Naive B cell (primary cell): Measurements from ENCODE around the gene POLN. TPM values are rescaled to one million over a fixed set of nuclear protein-coding genes. Genes with fewer than 3 reads are reported as not detected.
A peak's percentile ranks its signal among the peaks of the same experiment; 100 is the strongest.
"Not testable (repeated sequence)": the region's sequence is repeated elsewhere in the genome, so short reads cannot be mapped to it uniquely, and the experiment has no call there.

ENCODE experiments used
- ATAC-seq, 2 donors: fragments of 150-1000 bp; cut with Tn5 transposase; 2 replicates each; pipeline ENCODE4 v1.10.0; 2021; ENCODE audit warnings: low read depth in 2 of 2, mild to moderate bottlenecking in 2 of 2, moderate library complexity in 2 of 2
- DNase-seq: peaks from one replicate; pipeline ENCODE4 v3.0.0; 2022
- H3K27ac Mint-ChIP-seq, 6 donors: one replicate each; pipeline ENCODE4 v1.8.0; 2020 to 2022; ENCODE audit warnings: mild to moderate bottlenecking in 6 of 6, mixed read lengths in 6 of 6, moderate library complexity in 5 of 6, inconsistent platforms in 2 of 6
- H3K27me3 Mint-ChIP-seq, 3 donors: one replicate each; pipeline ENCODE4 v1.8.0; 2021 to 2022; ENCODE audit warnings: mixed read lengths in 3 of 3, mild to moderate bottlenecking in 1 of 3
- H3K36me3 Mint-ChIP-seq, 2 donors: one replicate each; pipeline ENCODE4 v1.8.0; 2020 to 2022; ENCODE audit warnings: mixed read lengths in 2 of 2, inconsistent platforms in 1 of 2, mild to moderate bottlenecking in 1 of 2
- H3K4me1 Mint-ChIP-seq, 3 donors: one replicate each; pipeline ENCODE4 v1.8.0; 2020 to 2022; ENCODE audit warnings: mixed read lengths in 3 of 3, inconsistent platforms in 1 of 3, mild to moderate bottlenecking in 1 of 3, moderate library complexity in 1 of 3
- H3K4me3 Mint-ChIP-seq, 8 donors: one replicate each; pipeline ENCODE4 v1.8.0; 2020 to 2022; ENCODE audit warnings: mild to moderate bottlenecking in 8 of 8, mixed read lengths in 8 of 8, moderate library complexity in 8 of 8, inconsistent platforms in 2 of 8
- H3K9me3 Mint-ChIP-seq, 7 donors: one replicate each; pipeline ENCODE4 v1.8.0; 2020 to 2022; ENCODE audit warnings: mixed read lengths in 7 of 7, mild to moderate bottlenecking in 5 of 7, inconsistent platforms in 2 of 7, moderate library complexity in 1 of 7
- polyA plus RNA-seq, 6 donors: library from polyadenylated mRNA; unstranded; fragments of 300-500 nt; fragmentation: Illumina TruSeq; gene quantifications; one replicate each; pipeline ENCODE4 v1.2.3, GENCODE V29; 2021; ENCODE audit warnings: low read depth in 6 of 6

Gene POLN
- polyA plus RNA-seq, 6 donors from 2014 or later = 0.62 to 0.79 (median 0.71) TPM; not detected in 2

- not testable (repeated sequence) for H3K36me3 Mint-ChIP-seq, DNase-seq, H3K4me1 Mint-ChIP-seq, H3K27ac Mint-ChIP-seq, H3K27me3 Mint-ChIP-seq, H3K4me3 Mint-ChIP-seq, H3K9me3 Mint-ChIP-seq, ATAC-seq
Observed at GRCh38 chr4:2221378-2221777, 20.5 kb downstream of the POLN start.

- DNase-seq (peak; percentile 70), ATAC-seq (peak; percentile 90 to 98)
- Mint-ChIP-seq H3K4me1 (peaks cover 5 to 6% (median 5%) of the 10 kb centered on the region in 3 donors), H3K27me3 (no peaks in the 10 kb centered on the region), H3K9me3 (no peaks in the 10 kb centered on the region), H3K36me3 (no peaks in the 10 kb centered on the region), H3K4me3 (no peak overlapping the region), H3K27ac (peak overlapping the region in 2 of 6 donors; percentile 6 to 25)
Observed at GRCh38 chr4:2220016-2220630, 21.8 kb downstream of the POLN start.

- H3K36me3 Mint-ChIP-seq = no peaks in the 10 kb centered on the region
- H3K9me3 Mint-ChIP-seq = no peaks in the 10 kb centered on the region
- H3K27me3 Mint-ChIP-seq = no peaks in the 10 kb centered on the region
- H3K4me3 Mint-ChIP-seq = no peak overlapping the region
- ATAC-seq (no peak), DNase-seq (no peak)
- no peak overlapping the region for H3K27ac Mint-ChIP-seq
- peaks cover 5 to 6% (median 5%) of the 10 kb centered on the region in 3 donors for H3K4me1 Mint-ChIP-seq
Observed at GRCh38 chr4:2219233-2219760, 22.6 kb downstream of the POLN start.

- H3K27me3 Mint-ChIP-seq = no peaks in the 10 kb centered on the region
- ATAC-seq (no peak), DNase-seq (no peak)
- H3K27ac Mint-ChIP-seq = peak overlapping the region in 1 of 6 donors; percentile 37
- peaks cover 5 to 6% (median 5%) of the 10 kb centered on the region in 3 donors for H3K4me1 Mint-ChIP-seq
- H3K9me3 Mint-ChIP-seq = no peaks in the 10 kb centered on the region
- H3K4me3 Mint-ChIP-seq = no peak overlapping the region
- H3K36me3 Mint-ChIP-seq = no peaks in the 10 kb centered on the region
Observed at GRCh38 chr4:2218436-2218835, 23.5 kb downstream of the POLN start.

- H3K4me3 Mint-ChIP-seq = peak overlapping the region in 1 of 8 donors; percentile 10
- no peaks in the 10 kb centered on the region for H3K9me3 Mint-ChIP-seq
- peaks cover 5 to 6% (median 5%) of the 10 kb centered on the region in 3 donors for H3K4me1 Mint-ChIP-seq
- H3K36me3 Mint-ChIP-seq = no peaks in the 10 kb centered on the region
- ATAC-seq = no peak
- DNase-seq = no peak
- H3K27ac Mint-ChIP-seq = no peak overlapping the region
- H3K27me3 Mint-ChIP-seq = peaks cover 0 to 2% (median 0%) of the 10 kb centered on the region in 3 donors
Observed at GRCh38 chr4:2217726-2218125, 24.2 kb downstream of the POLN start.

GRCh38 chr4:2212831-2213230 lies 29.1 kb downstream of the POLN start:
- Mint-ChIP-seq H3K9me3 (no peaks in the 10 kb centered on the region), H3K27me3 (peaks cover 0 to 6% (median 0%) of the 10 kb centered on the region in 3 donors), H3K4me3 (no peak overlapping the region), H3K27ac (peak overlapping the region in 1 of 6 donors; percentile 85), H3K4me1 (no peaks in the 10 kb centered on the region), H3K36me3 (no peaks in the 10 kb centered on the region)
- ATAC-seq (no peak), DNase-seq (no peak)

- not testable (repeated sequence) for H3K9me3 Mint-ChIP-seq, H3K27ac Mint-ChIP-seq, H3K4me3 Mint-ChIP-seq, H3K36me3 Mint-ChIP-seq, H3K4me1 Mint-ChIP-seq, H3K27me3 Mint-ChIP-seq, DNase-seq, ATAC-seq
Observed at GRCh38 chr4:2202789-2203188, 39.1 kb downstream of the POLN start.

- Mint-ChIP-seq H3K4me1 (no peaks in the 10 kb centered on the region), H3K27ac (no peak overlapping the region)
- no peak for DNase-seq
Observed at GRCh38 chr4:2194496-2194895, 47.4 kb downstream of the POLN start.

GRCh38 chr4:2193326-2193725 lies 48.6 kb downstream of the POLN start:
- H3K9me3 Mint-ChIP-seq = peaks cover 0 to 6% (median 3%) of the 10 kb centered on the region in 7 donors
- peaks cover 0 to 17% of the 10 kb centered on the region in 2 donors for H3K36me3 Mint-ChIP-seq
- ATAC-seq (no peak), DNase-seq (no peak)
- H3K27ac Mint-ChIP-seq = no peak overlapping the region
- H3K4me1 Mint-ChIP-seq = no peaks in the 10 kb centered on the region
- H3K4me3 Mint-ChIP-seq = no peak overlapping the region
- H3K27me3 Mint-ChIP-seq = no peaks in the 10 kb centered on the region

More at GRCh38 chr4:2194496-2194895, 47.4 kb downstream of the POLN start:
- H3K36me3 Mint-ChIP-seq = peaks cover 0 to 20% of the 10 kb centered on the region in 2 donors
- no peaks in the 10 kb centered on the region for H3K9me3 Mint-ChIP-seq
- H3K4me3 Mint-ChIP-seq = no peak overlapping the region
- no peaks in the 10 kb centered on the region for H3K27me3 Mint-ChIP-seq
- ATAC-seq = no peak

GRCh38 chr4:2186865-2187172 lies 55.1 kb downstream of the POLN start:
- Mint-ChIP-seq H3K9me3 (peaks cover 9 to 47% (median 30%) of the 10 kb centered on the region in 7 donors), H3K27me3 (no peaks in the 10 kb centered on the region), H3K4me1 (no peaks in the 10 kb centered on the region), H3K36me3 (peaks cover 23 to 40% of the 10 kb centered on the region in 2 donors), H3K4me3 (no peak overlapping the region), H3K27ac (no peak overlapping the region)
- DNase-seq (no peak), ATAC-seq (no peak)

GRCh38 chr4:2186133-2186864 lies 55.6 kb downstream of the POLN start:
- Mint-ChIP-seq H3K4me1 (no peaks in the 10 kb centered on the region), H3K4me3 (peak overlapping the region in 1 of 8 donors; percentile 2)

GRCh38 chr4:2183394-2183793 lies 58.5 kb downstream of the POLN start:
- ATAC-seq = no peak
- DNase-seq = no peak
- H3K4me3 Mint-ChIP-seq = no peak overlapping the region
- H3K36me3 Mint-ChIP-seq = peaks cover 23 to 41% of the 10 kb centered on the region in 2 donors
- no peaks in the 10 kb centered on the region for H3K27me3 Mint-ChIP-seq
- H3K27ac Mint-ChIP-seq = no peak overlapping the region
- peaks cover 9 to 46% (median 27%) of the 10 kb centered on the region in 7 donors for H3K9me3 Mint-ChIP-seq
- H3K4me1 Mint-ChIP-seq = no peaks in the 10 kb centered on the region

More at GRCh38 chr4:2186133-2186864, 55.6 kb downstream of the POLN start:
- no peak for DNase-seq
- Mint-ChIP-seq H3K27me3 (no peaks in the 10 kb centered on the region), H3K36me3 (peaks cover 23 to 41% of the 10 kb centered on the region in 2 donors), H3K27ac (no peak overlapping the region), H3K9me3 (peaks cover 9 to 50% (median 30%) of the 10 kb centered on the region in 7 donors)
- no peak for ATAC-seq

- Mint-ChIP-seq H3K9me3 (peaks cover 9 to 43% (median 26%) of the 10 kb centered on the region in 7 donors), H3K27ac (no peak overlapping the region), H3K4me3 (no peak overlapping the region), H3K4me1 (no peaks in the 10 kb centered on the region), H3K27me3 (no peaks in the 10 kb centered on the region), H3K36me3 (peaks cover 23 to 41% of the 10 kb centered on the region in 2 donors)
- DNase-seq = no peak
- ATAC-seq = no peak
Observed at GRCh38 chr4:2182994-2183393, 58.9 kb downstream of the POLN start.

- DNase-seq (no peak), ATAC-seq (no peak)
- peaks cover 5 to 15% of the 10 kb centered on the region in 2 donors for H3K36me3 Mint-ChIP-seq
- no peak overlapping the region for H3K4me3 Mint-ChIP-seq
- no peak overlapping the region for H3K27ac Mint-ChIP-seq
- no peaks in the 10 kb centered on the region for H3K27me3 Mint-ChIP-seq
- H3K9me3 Mint-ChIP-seq = peaks cover 3 to 19% (median 8%) of the 10 kb centered on the region in 7 donors
- H3K4me1 Mint-ChIP-seq = no peaks in the 10 kb centered on the region
Observed at GRCh38 chr4:2180410-2180809, 61.5 kb downstream of the POLN start.
